Right lobe of liver (tissue), 6 donors: ENCODE measurements around the gene TCF15. TPM values are rescaled to one million over a fixed set of nuclear protein-coding genes. Genes with fewer than 3 reads are reported as not detected.

Experiments
- ATAC-seq, 4 donors: fragments of 200-7000 bp; cut with Tn5 transposase; one replicate each; pipeline ENCODE4 v1.9.1; 2020; ENCODE audit warnings: mild to moderate bottlenecking in 4 of 4, moderate library complexity in 4 of 4
- DNase-seq, 3 donors: peaks; one replicate each; pipeline ENCODE4 v3.0.0-alpha.2; 2020
- H3K27ac ChIP-seq, 3 donors: fragments of 200-600 bp; one replicate each; pipeline ENCODE4 v1.8.0; 2022
- H3K27me3 ChIP-seq, 2 donors: fragments of 200-600 bp; one replicate each; pipeline ENCODE4 v1.8.0; 2022
- H3K36me3 ChIP-seq, 4 donors: fragments of 200-600 bp; sonication (generic) in 1 of 4; one replicate each; pipeline versions ENCODE4 v1.5.1 to v1.8.0; 2017 to 2022; ENCODE audit warnings: control low read depth in 1 of 4
- H3K4me1 ChIP-seq, 4 donors: fragments of 200-600 bp; sonication (generic) in 1 of 4; one replicate each; pipeline versions ENCODE4 v1.5.1 to v1.8.0; 2017 to 2022; ENCODE audit warnings: control low read depth in 1 of 4
- H3K4me3 ChIP-seq, 3 donors: fragments of 200-600 bp; one replicate each; pipeline ENCODE4 v1.8.0; 2022
- H3K9me3 ChIP-seq, 4 donors: fragments of 200-600 bp; sonication (generic) in 1 of 4; one replicate each; pipeline versions ENCODE4 v1.5.1 to v1.8.0; 2017 to 2022; ENCODE audit warnings: control low read depth in 1 of 4
- CTCF ChIP-seq, 4 donors: fragments of 200-600 bp in 3 of 4; fragments of 450-650 bp in 1 of 4; IDR thresholded peaks; one replicate each; pipeline versions ENCODE4 v1.5.1 to v1.8.0; 2016 to 2022; ENCODE audit warnings: antibody characterized with exemption in 4 of 4, mild to moderate bottlenecking in 2 of 4
- POLR2A ChIP-seq: fragments of 450-650 bp; IDR thresholded peaks from one replicate; pipeline ENCODE4 v1.6.1; 2017; ENCODE audit warnings: antibody characterized with exemption, mild to moderate bottlenecking
- WGBS: methylation state at CpG from one replicate; pipeline ENCODE4 v1.1.6; 2018; ENCODE audit warnings: low coverage, low lambda C conversion rate; ENCODE audit not compliant: insufficient coverage; ENCODE audit errors: missing lambda C conversion rate; 5-methylcytosine and 5-hydroxymethylcytosine counted together
- intact Hi-C, 2 donors: fragments of 100-400 bp; cut with DNase I; formaldehyde crosslinking; loops; one replicate each; pipeline versions ENCODE4 v1.11.2 to v1.14.1; 2022
- total RNA-seq, 6 experiments: library from RNA; depleted of rRNA in 2 of 6; stranded (reverse); fragments of >200 nt in 2 of 6; fragmentation: NEBNext Ultra II Directional in 3 of 6; extraction: Animal tissue kit (Norgen Biotek cat#: 25700) in 3 of 6; gene quantifications; one replicate each; pipeline versions ENCODE4 v1.1.0 to v1.2.4, GENCODE V29; 2016 to 2023
- donor health status: DM: no; HTN: yes; CAD: no.
- donor health status: DM: no; HTN: no; CAD: no.
- donor health status: DM: no; HTN: no; CAD: no.
- donor health status: DM: no; HTN: yes; CAD: no.
- donor health status: DM: no; HTN: yes; CAD: no.

Gene TCF15
- total RNA-seq, 6 experiments from 2014 or later: 0.33 TPM; not detected in 5

DNA sequence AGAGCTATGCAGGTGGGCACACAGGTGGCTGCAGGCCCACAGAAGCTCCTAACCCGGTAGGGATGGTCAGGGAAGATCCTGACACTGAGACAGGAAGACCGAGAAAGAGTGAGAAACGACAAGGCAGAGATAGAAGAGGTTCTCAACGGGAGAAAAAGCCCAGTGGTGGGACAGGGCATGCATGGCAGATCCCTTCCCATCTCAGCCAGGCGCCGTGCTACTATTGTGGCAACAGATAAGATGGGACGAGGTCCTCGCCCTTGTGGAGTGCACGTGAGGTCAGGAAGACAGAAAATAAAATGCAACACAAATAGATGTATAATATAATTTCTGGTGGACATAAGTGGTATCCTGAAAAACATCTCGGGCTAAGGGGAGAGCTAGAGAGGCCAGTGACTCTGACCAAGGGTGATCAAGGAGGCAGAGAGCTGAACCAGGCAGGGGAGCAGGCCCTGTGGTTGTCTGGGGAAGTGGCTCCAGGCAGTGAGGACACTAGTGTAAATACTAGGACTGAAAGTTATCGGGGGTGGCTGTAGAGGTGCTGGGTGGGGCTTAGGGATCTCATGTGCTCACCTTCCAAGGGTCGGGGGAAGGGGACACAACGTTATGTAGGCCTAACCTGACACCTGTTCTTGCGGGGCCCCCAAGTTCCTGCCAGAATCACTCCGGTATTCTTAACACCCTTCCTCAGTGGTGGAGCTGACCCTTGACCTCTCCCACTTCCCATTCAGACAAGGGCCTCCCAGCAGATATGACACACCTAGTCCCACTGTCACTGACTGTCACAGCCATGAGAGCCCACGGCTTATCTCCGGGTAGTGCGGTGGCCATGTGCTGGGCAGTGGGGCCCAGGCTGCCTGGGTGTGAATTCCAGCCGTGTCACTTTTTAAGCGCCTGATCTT lies 41.9 kb upstream of the TCF15 start:
- intact Hi-C loops: no loop called here
- ATAC-seq: peak in 3 of 4 donors; percentile 4 to 23 (median 17)
- Histone ChIP-seq H3K4me3 (peak overlapping the region; percentile 71 to 75 (median 72)), H3K36me3 (peaks cover 0 to 31% (median 15%) of the 10 kb centered on the region in 4 donors), H3K9me3 (no peaks in the 10 kb centered on the region), H3K4me1 (peaks cover 0 to 13% (median 0%) of the 10 kb centered on the region in 4 donors), H3K27ac (peak overlapping the region; percentile 75 to 83 (median 82)), H3K27me3 (no peaks in the 10 kb centered on the region)
- TF ChIP-seq POLR2A: no peak
- no peak for TF ChIP-seq CTCF (IDR thresholded peaks at IDR 0.05)
- 38% methylated on average over 12 of the region's 20 CpGs for WGBS
- no peak for DNase-seq

GRCh38 chr20:650954-651353 lies 40.8 kb upstream of the TCF15 start:
- Histone ChIP-seq H3K27ac (no peak overlapping the region), H3K36me3 (peaks cover 0 to 31% (median 15%) of the 10 kb centered on the region in 4 donors), H3K27me3 (no peaks in the 10 kb centered on the region), H3K4me3 (no peak overlapping the region), H3K9me3 (no peaks in the 10 kb centered on the region), H3K4me1 (peaks cover 0 to 22% (median 2%) of the 10 kb centered on the region in 4 donors)
- ATAC-seq: no peak
- no peak for TF ChIP-seq POLR2A
- TF ChIP-seq CTCF (IDR thresholded peaks at IDR 0.05): peak in 1 of 4 donors; percentile 10
- intact Hi-C loops: no loop called here
- 70% methylated on average over 5 of the region's 5 CpGs for WGBS
- DNase-seq: no peak

DNA sequence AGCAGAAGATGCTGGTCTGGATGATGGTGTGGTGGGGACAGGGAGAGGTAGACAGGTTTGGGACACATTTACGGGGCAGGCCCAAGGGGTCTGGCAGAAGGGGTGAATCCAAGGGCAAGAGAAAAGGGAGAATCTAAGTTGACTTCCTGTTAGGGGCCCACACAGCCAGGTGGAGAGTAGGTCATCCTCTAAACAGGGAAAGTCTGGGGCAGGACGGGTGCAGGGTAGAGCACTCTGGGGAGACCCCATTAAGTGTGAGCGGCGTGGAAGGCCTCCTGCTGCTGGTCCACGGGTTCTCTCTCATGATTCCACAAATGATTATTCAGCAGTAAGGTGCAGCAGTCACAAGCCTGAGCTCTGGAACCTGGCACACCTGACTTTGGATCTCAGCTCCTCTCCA lies 40.2 kb upstream of the TCF15 start:
- no peaks in the 10 kb centered on the region for H3K9me3 ChIP-seq
- ATAC-seq (no peak), DNase-seq (no peak)
- no peaks in the 10 kb centered on the region for H3K27me3 ChIP-seq
- no peak overlapping the region for H3K4me3 ChIP-seq
- no peak overlapping the region for H3K27ac ChIP-seq
- intact Hi-C loops: no loop called here
- H3K4me1 ChIP-seq: peaks cover 0 to 29% (median 5%) of the 10 kb centered on the region in 4 donors
- WGBS: 89% methylated on average over 4 of the region's 5 CpGs
- TF ChIP-seq POLR2A (no peak), CTCF (IDR thresholded peaks at IDR 0.05) (no peak)
- peaks cover 0 to 31% (median 15%) of the 10 kb centered on the region in 4 donors for H3K36me3 ChIP-seq

DNA sequence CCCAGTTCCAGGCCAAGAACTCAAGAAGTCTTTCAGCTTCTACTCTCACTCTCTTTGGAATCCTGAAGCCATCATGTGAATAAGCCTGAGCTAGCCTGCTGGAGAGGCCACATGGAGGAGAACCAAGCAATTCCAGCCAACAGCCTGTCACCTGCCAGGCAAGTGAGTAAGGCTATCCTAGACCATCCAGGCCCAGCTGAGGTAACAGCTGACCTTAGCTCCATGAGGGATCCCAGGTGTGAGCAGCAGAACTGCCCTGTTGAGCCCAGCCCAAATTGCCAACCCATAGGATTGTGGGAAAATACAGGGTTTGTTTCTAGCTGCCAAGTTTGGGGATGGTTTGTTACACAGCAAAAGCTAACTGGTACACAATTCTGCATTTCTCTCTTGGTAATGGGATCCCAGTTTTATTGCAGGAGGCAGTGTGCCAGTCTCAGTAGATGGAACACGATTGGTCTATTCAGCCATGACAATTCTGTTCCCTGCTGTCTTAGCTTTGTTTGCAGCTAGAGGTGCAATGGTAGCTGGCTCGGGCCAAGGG lies 37.4 kb upstream of the TCF15 start:
- TF ChIP-seq CTCF (IDR thresholded peaks at IDR 0.05) (no peak), POLR2A (no peak)
- Histone ChIP-seq H3K36me3 (peaks cover 0 to 31% (median 15%) of the 10 kb centered on the region in 4 donors), H3K27me3 (no peaks in the 10 kb centered on the region), H3K9me3 (no peaks in the 10 kb centered on the region), H3K4me1 (peaks cover 0 to 23% (median 5%) of the 10 kb centered on the region in 4 donors), H3K4me3 (no peak overlapping the region), H3K27ac (no peak overlapping the region)
- WGBS: 100% methylated on average over 1 of the region's 2 CpGs
- DNase-seq (no peak), ATAC-seq (no peak)
- intact Hi-C loops: no loop called here
